SU-DHL-6 (cell line): ENCODE data around the gene NDUFA3.

Source experiments
- EZH2phosphoT487 ChIP-seq: fragments of 200-600 bp; sonication (generic), shearing (Covaris generic); conservative IDR thresholded peaks from 2 replicates; pipeline ENCODE4 v1.6.1; 2018; ENCODE audit warnings: mild to moderate bottlenecking, antibody characterized with exemption, low read length, moderate library complexity, mixed read lengths
- TF ChIP-seq, protein P1 (sequence below): fragments of 200-600 bp; sonication (generic); IDR thresholded peaks from one replicate; pipeline ENCODE4 v1.5.1; 2017; ENCODE audit warnings: antibody characterized with exemption, mild to moderate bottlenecking, low read length, moderate library complexity; ENCODE audit not compliant: insufficient read depth, poor library complexity, severe bottlenecking

DNA sequence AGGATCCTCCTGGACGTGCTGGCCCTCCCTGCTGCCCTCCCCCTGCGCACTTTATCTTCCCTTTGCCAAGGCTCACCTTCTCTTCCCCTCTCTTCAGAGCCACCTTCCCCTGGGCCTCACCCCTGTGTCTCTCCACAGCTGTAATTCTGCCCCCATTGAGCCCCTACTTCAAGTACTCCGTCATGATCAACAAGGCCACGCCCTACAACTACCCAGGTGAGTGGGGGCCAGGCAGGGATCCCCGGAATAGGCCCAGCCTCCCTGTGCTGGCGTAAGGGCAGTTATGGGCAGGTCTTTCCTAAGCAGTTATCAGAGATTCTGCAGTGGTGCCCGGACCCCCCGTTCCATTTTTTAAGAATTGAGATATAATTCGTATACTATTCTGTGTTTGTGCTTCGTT lies 3.1 kb downstream of the NDUFA3 start:
- TF ChIP-seq, protein P1, sequence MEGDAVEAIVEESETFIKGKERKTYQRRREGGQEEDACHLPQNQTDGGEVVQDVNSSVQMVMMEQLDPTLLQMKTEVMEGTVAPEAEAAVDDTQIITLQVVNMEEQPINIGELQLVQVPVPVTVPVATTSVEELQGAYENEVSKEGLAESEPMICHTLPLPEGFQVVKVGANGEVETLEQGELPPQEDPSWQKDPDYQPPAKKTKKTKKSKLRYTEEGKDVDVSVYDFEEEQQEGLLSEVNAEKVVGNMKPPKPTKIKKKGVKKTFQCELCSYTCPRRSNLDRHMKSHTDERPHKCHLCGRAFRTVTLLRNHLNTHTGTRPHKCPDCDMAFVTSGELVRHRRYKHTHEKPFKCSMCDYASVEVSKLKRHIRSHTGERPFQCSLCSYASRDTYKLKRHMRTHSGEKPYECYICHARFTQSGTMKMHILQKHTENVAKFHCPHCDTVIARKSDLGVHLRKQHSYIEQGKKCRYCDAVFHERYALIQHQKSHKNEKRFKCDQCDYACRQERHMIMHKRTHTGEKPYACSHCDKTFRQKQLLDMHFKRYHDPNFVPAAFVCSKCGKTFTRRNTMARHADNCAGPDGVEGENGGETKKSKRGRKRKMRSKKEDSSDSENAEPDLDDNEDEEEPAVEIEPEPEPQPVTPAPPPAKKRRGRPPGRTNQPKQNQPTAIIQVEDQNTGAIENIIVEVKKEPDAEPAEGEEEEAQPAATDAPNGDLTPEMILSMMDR: no peak
- no peak for TF ChIP-seq EZH2phosphoT487
